TTC549 (cell line): Measurements from ENCODE around the gene HS3ST3B1.

Experiments used
- FAIRE-seq: peaks from 2 replicates; lab custom pipeline; 2012; peaks lifted over from hg19 to GRCh38; lab: Jason Lieb, UNC

HS3ST3B1 gene

GRCh38 chr17:14321476-14321949 is 20.6 kb downstream of the HS3ST3B1 start:
- no peak for FAIRE-seq

DNA sequence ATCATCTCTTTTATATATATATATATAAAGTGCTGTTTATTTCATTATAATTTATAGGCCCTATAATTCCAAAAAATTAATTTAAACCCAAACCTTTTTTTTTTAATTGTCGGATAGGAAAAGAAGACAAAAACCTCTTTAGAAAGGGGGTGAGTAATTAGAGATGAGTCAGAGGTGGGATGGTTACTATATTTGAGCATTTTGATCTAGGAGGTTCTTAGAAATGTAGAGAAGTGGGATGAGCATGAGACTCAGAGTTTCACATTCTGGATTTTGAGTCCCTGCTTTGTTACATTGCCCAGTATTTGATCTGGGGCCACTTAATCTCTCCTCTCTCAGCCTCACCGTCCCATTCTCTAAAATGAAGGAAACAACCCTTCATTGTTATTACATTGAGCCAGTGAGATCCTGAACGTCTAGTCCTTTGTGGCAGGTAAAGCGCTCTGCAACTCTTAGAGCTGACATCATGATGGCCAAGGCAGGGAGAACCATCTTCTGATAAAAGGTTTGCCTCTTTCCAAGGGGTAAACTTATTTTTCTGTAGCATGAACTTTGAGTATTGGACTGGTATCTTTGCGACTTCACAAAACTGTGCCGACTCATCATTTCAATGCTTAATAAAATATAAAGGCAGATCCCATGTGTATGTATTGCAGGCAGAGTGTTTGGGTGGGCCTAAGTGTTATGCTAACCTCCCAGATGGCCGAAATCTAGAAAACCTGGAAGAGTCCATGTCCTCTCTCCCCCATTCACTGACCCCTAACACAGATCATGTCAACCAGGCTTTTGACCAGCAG is 21.3 kb downstream of the HS3ST3B1 start:
- FAIRE-seq, result no peak

DNA sequence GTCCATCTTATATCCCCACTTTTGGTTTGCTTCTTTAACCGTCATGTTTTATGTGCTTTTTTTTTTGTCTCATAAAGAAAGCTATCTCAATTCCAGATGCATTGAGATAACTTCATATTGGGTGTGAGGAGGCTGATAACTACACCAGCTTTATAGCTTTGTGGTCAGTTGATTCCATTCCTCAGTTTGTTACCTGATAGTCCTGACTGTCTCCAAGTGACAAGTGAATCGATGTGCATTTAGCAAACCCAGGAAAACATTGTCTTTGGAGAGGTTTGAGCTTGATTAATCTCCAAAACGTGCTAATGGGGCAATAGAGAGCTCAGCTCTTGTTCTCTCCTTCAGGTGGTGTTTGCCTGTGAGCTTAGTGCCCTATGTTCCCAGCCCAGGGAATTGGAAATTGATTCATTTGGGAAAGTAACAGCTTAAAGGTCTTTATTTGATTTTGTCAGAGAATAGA is 22.7 kb downstream of the HS3ST3B1 start:
- FAIRE-seq, result no peak

GRCh38 chr17:14325618-14326167 is 24.8 kb downstream of the HS3ST3B1 start:
- FAIRE-seq, result no peak

DNA sequence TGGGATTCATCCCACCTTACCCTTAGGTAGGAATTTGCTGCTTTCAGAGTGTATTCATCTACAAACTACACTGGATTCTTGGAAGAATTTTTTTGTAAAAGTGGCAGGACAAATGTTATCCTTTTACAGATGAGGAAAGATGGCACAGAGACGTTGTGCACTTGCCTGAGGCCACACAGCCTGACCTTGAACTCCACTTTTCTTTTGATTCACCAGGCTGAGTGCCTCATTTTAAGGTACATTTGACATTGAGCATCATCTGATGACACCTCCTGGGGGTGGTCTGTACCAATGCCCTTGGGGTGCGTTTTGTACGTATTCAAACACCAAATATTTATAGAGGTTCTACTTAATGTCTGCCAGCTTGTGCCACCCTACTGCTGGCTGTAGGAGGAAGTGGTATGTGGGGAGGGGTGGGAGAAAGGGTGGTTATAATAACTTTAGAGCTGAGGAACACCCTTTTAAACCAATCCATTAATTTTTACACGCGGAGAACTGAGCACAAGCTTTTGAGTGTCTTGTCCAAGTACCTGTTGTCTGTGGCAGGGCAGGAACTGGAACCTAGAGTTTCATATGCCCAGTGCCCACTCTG is 29.1 kb downstream of the HS3ST3B1 start:
- FAIRE-seq, result no peak

GRCh38 chr17:14330492-14330962 is 29.6 kb downstream of the HS3ST3B1 start:
- FAIRE-seq, result no peak

- FAIRE-seq, result no peak
Measured at GRCh38 chr17:14331225-14331981, 30.5 kb downstream of the HS3ST3B1 start.

GRCh38 chr17:14331982-14332298 is 31.1 kb downstream of the HS3ST3B1 start:
- FAIRE-seq, result no peak

DNA sequence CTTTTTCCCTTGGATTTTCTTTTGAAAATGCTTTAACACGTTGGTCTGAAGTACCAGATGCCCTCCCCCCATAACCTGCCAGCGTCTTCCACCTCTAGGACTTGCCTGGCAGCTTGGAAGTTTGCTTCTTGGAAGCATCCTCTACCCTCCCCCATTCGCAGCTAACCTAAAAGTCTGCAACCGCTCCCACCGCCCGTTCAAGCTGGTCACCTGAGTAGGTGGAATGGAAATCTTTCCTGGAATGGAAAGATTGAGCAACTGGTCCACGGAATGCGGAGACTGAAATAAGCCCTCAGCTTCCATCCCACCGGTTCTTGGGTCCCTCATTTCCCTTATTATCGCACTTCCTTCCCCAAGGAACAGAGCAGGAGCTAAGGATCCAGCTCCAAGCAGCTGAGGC is 31.4 kb downstream of the HS3ST3B1 start:
- FAIRE-seq, result no peak

GRCh38 chr17:14333506-14333905 is 32.6 kb downstream of the HS3ST3B1 start:
- FAIRE-seq, result no peak

DNA sequence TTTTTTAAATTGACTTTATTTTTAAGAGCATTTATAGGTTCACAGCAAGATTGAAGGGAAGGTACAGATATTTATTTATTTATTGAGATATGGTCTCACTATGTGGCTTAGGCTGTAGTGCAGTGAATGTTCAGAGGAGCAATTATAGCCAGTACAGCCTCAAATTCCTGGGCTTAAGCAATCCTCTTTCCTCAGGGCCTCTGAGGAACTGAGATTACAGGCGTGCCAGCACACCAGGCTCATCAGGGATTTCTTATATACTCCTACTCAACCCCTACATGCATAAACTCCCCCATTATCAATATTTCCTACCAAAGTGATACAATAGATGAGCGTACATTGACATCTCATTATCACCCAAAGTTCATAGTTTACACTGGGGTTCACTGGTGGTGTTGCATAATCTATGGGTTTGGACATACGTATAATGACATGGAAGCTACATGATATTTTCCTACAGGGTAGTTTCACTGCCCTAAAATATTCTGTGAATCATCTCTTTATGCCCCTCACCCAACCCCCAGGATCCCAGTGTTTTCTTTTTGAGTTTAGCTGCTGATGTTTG is 33.5 kb downstream of the HS3ST3B1 start:
- FAIRE-seq, result no peak

GRCh38 chr17:14334919-14335318 is 34.0 kb downstream of the HS3ST3B1 start:
- FAIRE-seq, result no peak

GRCh38 chr17:14336418-14336817 is 35.5 kb downstream of the HS3ST3B1 start:
- no peak for FAIRE-seq

DNA sequence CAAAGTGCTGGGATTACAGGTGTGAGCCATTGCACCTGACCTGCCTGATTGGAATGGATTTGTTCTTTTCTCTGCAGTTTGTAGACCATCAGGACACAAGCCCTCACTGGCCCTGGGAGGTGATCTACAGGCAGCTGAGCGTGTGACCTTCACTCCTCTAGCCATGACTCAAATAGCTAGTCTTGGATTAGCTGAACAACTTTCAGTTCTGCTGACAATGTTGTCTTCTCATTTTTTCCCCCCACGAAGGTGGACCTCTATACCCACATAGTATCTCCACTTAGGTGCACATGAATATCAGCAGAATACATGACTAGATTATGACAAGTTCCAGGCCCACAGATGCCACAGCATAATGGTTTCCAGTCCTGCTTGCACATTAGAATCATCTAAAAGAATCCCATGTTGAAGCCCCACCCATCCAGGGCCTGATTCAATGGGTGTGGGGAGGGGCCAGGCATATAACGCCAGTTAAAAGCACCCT is 36.8 kb downstream of the HS3ST3B1 start:
- no peak for FAIRE-seq

DNA sequence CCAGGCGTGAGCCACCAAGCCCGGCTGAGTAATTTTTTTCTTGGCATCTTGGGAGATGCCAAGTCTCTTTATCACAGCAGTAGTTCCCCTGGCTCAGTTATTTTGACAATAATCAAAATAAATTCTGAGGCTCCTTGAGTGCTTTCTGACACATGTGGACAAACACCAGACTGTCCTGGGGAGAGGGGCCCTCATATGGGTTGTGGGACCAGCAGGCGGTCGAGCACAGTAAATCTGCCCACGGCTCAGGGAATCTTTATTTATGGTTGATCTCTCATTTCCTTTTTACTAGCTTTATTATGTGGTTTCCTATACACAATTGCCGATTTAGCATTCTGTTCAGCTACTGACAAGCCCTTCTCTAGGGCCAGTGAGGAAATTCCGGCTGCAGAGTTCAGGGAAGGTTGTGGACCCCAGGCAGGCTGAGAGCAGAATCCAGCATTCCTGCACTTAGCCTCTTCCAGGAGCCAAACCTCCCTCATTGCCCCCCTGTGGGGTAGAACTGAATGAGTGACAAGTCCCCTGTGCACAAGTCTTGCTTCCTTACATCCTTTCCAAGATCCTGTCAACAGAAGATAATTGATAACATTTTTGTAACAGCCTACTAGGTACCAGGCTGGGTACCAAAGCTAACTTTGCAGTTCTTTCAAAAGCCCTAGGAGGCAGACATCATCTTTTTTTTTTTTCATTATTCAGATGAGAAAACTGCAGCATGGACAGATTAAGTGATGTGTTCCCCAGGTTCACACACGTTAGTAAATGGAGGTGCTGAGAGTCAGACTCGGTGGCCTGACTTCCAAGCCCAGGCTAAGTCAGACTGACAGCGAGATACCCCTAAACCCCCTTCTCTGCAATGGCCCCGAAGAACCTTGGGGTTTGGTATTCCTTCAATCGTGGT is 40.2 kb downstream of the HS3ST3B1 start:
- FAIRE-seq, result no peak

DNA sequence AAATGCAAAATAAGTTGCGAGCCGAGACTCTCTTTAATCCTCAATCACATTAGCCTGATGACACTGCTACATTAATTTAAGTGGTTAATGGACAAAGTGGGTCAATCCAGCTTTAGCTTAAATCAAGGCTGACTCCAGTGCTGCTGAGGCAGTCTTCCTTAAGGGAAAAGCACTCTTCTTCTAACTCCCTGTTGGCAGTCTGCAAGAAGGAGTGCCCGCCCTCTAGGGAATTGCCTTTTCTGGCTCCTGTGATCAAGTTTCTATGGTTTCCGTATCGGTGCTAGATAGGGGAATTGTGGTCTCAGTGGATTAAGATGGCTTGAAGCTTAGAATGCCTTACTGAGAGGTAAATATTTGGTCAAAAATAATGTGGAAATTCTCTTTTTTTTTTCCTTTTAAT is 41.0 kb downstream of the HS3ST3B1 start:
- FAIRE-seq, result no peak

- no peak for FAIRE-seq
Measured at GRCh38 chr17:14346801-14347200, 45.9 kb downstream of the HS3ST3B1 start.

GRCh38 chr17:14351493-14351892 is 50.6 kb downstream of the HS3ST3B1 start:
- no peak for FAIRE-seq

DNA sequence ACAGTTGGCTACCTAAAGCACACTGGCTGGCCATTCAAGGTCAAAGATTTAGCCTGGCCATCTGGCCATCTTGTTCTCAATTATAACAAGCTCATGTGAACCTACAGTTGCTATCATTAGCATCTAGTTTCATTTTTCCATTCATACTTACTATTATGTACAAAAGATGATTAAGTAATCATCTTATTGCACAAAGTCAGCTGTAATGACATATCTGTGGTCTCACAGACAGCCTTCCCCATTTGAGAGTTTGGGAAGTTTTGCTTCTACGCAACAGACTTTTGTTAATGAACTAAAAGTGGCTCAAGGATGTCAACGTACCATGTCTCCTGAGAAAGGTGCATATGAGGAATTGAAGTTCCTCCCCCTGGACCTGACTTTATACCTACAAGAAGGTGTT is 51.3 kb downstream of the HS3ST3B1 start:
- no peak for FAIRE-seq

GRCh38 chr17:14353861-14354474 is 53.1 kb downstream of the HS3ST3B1 start:
- FAIRE-seq, result no peak

- FAIRE-seq, result no peak
Measured at GRCh38 chr17:14354807-14355206, 53.9 kb downstream of the HS3ST3B1 start.
